Measurements from ENCODE around the gene PI4K2A. TPM values are rescaled to one million over a fixed set of nuclear protein-coding genes. Genes with fewer than 3 reads are reported as not detected.
"Not testable (repeated sequence)": the region's sequence is repeated elsewhere in the genome, so short reads cannot be mapped to it uniquely, and the experiment has no call there.

Gene PI4K2A
- polyA plus RNA-seq, 6 donors from 2014 or later: 5.1 to 7.9 (median 6.4) TPM

DNA sequence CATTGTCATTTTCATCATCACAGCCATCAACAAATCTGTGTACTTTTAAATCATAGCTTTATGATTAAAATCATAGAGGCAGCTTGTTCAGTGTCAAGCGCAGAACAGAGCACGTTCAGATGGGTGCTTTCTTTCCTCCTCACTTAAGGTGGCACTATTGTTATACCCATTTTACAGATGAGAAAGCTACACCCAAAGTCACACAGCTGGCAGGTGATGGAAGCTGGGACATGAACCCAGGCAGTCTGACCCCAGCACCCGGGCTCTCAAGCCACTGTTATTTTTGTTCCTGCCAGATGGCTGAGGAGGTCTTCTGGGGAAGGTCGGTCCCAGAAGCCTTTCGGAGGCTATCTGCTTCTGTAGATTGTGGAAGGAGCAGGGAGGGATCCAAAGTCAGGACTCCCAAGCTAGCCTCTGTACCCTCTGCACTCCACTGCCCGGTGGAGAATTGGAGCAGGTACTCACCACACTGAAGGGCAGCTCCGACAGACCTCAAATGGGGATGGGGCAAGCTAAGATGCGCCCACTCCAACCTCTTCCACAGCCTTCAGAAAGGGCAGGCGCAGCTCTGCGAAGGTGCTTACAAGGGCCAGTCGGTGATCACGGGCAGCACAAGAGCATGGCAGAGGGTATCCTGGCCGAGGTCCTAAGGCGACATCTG, 46.0 kb downstream of the PI4K2A start:
- Mint-ChIP-seq H3K36me3 (no peaks in the 10 kb centered on the region), H3K4me3 (peak overlapping the region; percentile 82 to 93 (median 88)), H3K9me3 (no peaks in the 10 kb centered on the region), H3K4me1 (peaks cover 6 to 16% (median 9%) of the 10 kb centered on the region in 3 donors), H3K27ac (peak overlapping the region; percentile 53 to 92 (median 82)), H3K27me3 (peaks cover 0 to 7% (median 0%) of the 10 kb centered on the region in 3 donors)
- DNase-seq: no peak
- ATAC-seq (ENCODE audit: low read depth in 2 of 2): no peak

DNA sequence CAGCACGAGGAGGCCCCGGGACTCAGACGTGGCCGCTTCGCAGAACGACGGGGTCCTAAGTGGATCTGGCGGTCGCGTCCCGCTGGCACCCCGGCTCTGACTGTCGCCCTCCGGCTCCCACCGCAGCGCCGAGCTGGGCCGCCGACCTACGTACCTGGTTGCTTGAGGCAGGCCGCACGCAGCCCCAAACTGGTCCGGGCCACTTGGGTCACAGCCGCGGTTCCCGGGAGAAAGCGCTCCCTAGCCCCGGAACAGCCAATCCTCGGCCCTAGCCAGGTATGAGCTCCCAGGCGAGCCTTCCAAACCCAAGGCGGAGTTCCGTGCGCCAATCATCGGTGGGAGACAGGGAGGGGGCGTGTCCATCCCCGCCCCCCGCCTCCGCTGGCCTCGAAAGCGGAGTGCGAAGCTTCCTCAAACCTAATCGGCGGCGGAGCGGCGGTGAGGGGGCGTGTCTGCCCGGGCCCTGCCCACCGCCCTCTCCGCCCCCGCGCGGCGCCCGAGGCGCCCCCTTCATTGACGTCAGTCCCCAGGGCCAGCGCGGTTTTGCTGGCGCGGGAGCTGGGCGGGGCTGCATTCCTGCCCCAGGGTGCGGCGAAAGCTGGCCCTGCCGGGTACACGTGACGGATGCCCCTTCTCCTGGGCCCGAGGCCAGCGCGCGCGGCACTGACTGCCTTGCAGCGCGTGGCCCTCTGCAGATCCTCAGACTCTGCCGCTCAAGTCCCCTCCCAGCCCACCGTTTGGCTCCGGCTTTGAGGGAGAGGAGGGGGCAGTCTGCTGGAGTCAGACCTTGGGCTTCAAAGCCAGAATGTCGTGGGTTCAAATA, 46.7 kb downstream of the PI4K2A start, which contains the start of gene AVPI1:
TSS of gene AVPI1 (minus strand) at position 280 of the 823 bp plus-strand sequence. CDS start 7,336 bp downstream, outside the sequence.
- Mint-ChIP-seq H3K27me3 (peaks cover 0 to 8% (median 0%) of the 10 kb centered on the region in 3 donors), H3K4me3 (peak within 1 kb of the TSS; percentile 82 to 93 (median 88)), H3K36me3 (no peaks in the 10 kb centered on the region), H3K4me1 (peaks cover 6 to 16% (median 9%) of the 10 kb centered on the region in 3 donors), H3K27ac (peak within 1 kb of the TSS; percentile 53 to 96 (median 93)), H3K9me3 (no peaks in the 10 kb centered on the region)
- ATAC-seq (ENCODE audit: low read depth in 2 of 2) (peak; percentile 88 to 90), DNase-seq (peak; percentile 98)

DNA sequence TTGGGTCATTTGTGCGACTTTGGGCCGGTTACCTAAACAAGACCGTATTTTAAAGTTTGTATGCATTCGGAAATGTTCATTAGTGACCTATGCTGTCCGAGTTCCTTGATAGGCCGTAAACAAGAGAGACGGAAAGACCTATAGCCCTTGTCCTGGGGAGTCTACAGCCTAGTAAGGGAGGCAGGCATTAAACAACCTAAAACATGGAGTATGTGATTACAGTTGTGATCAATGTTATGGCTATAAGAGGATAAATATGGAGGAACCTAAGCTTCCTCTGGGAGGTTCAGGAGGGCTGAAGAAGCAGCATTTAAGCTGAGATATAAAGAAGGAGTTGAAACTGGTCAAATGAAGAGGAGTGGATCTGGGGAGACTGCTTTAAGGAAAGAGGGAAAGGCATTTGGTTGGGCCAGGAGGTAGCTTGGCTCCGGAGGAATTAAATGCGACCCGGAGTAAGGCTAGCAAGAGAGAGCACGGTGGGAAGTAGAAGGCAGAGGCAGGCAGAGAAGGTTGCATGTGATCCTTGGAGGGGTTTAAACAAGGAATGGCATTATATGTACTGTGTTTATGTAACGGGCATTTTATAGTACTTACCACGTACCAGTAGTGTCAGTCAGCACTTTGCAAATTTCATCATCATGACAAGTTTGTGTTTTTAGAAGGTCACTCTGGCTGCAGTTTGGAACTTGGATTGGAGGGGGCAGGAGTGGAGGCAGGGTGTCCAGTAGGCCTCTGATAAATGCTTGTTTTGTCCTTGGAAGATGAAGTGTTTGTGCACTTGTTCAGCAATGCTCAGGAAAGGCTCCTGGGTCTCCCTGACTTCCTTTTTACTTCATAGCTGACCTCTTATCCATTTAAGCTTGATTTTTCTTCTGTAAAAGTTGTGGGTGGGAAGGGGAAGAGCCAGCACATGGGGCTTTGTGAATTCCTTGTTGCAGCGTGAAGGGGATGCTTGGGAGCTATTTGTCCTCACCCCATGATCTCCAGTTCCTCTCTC, 47.6 kb downstream of the PI4K2A start:
- no peaks in the 10 kb centered on the region for H3K36me3 Mint-ChIP-seq
- no peaks in the 10 kb centered on the region for H3K9me3 Mint-ChIP-seq
- ATAC-seq (ENCODE audit: low read depth in 2 of 2) (no peak), DNase-seq (no peak)
- peaks cover 6 to 16% (median 9%) of the 10 kb centered on the region in 3 donors for H3K4me1 Mint-ChIP-seq
- peaks cover 0 to 8% (median 4%) of the 10 kb centered on the region in 3 donors for H3K27me3 Mint-ChIP-seq
- peak overlapping the region; percentile 53 to 95 (median 87) for H3K27ac Mint-ChIP-seq
- peak overlapping the region; percentile 82 to 93 (median 88) for H3K4me3 Mint-ChIP-seq

DNA sequence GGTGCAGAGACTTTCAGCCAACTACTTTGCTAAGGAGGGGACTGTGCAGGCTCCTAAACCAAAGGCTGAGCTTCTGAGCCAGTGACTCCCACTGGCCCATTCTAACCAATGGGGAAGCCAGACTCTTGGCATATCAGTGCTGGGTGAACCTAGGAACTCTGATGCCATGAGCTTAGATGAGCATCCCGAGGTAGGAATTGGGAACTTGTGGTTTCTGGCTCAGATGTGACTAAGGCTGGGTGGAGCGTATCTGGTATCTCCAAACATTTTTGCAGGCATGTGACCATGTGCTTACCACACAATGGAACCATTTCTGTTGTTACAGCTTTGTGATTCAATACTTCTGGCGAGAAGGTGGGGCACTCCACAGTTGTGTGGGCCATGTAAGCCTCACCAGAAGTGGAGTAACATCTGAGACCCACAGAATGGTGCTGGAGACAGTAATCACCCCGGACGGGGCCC, 49.1 kb downstream of the PI4K2A start:
- ATAC-seq (ENCODE audit: low read depth in 2 of 2) (no peak), DNase-seq (no peak)
- H3K9me3 Mint-ChIP-seq: peaks cover 0 to 2% (median 0%) of the 10 kb centered on the region in 7 donors
- H3K4me3 Mint-ChIP-seq: peak overlapping the region in 1 of 8 donors; percentile 15
- H3K36me3 Mint-ChIP-seq: no peaks in the 10 kb centered on the region
- peaks cover 6 to 16% (median 9%) of the 10 kb centered on the region in 3 donors for H3K4me1 Mint-ChIP-seq
- H3K27me3 Mint-ChIP-seq: peaks cover 5 to 13% (median 8%) of the 10 kb centered on the region in 3 donors
- peak overlapping the region in 3 of 6 donors; percentile 65 to 81 (median 70) for H3K27ac Mint-ChIP-seq

DNA sequence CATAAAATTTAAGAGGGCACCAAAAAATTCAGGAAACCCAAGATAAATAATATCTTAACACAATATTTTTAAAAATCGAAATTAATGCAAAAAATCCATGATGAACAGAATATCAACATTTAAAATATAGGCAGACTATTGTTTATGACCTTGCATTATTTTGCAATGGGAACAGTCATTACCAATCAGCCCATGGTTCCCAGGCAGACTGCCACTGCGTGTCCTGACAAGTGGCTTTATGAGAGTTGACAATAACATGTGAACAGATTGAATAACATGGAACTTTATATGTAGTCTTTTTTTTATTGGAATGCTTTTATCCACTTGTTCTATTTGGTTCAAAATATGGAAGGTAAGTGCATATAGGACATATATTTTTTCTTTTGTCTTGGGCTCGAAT, 49.7 kb downstream of the PI4K2A start:
- Mint-ChIP-seq H3K27me3 (peaks cover 6 to 13% (median 8%) of the 10 kb centered on the region in 3 donors), H3K4me3 (no peak overlapping the region), H3K27ac (no peak overlapping the region), H3K4me1 (peaks cover 6 to 16% (median 9%) of the 10 kb centered on the region in 3 donors), H3K36me3 (no peaks in the 10 kb centered on the region), H3K9me3 (peaks cover 0 to 2% (median 0%) of the 10 kb centered on the region in 7 donors)
- DNase-seq: no peak
- no peak for ATAC-seq (ENCODE audit: low read depth in 2 of 2)

DNA sequence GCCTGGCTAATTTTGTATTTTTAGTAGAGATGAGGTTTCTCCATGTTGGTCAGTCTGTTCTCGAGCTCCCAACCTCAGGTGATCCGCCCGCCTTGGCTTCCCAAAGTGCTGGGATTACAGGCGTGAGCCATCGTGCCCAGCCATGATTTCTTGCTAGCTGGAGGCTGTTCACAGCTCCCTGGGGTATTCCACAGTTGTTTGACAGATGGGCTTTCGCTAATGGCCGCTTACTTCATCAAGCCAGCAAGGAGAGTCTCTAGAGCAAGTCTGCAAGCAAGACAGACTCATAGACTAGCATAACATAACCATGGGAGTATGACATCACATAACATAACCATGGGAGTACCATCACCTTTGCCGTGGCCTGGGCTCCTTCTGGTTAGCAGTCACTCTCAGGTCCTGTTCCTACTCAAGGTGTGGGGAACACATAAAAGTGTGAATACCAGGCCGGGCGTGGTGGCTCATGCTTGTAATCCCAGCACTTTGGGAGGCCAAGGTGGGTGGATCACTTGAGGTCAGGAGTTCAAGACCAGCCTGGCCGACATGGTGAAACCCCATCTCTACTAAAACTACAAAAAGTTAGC, 57.7 kb downstream of the PI4K2A start:
- ATAC-seq (ENCODE audit: low read depth in 2 of 2); H3K36me3 Mint-ChIP-seq; H3K9me3 Mint-ChIP-seq; H3K4me1 Mint-ChIP-seq; DNase-seq; H3K4me3 Mint-ChIP-seq: not testable (repeated sequence)
- H3K27ac Mint-ChIP-seq: peak overlapping the region in 1 of 6 donors; percentile 58
- peaks cover 6 to 11% (median 6%) of the 10 kb centered on the region in 3 donors for H3K27me3 Mint-ChIP-seq

DNA sequence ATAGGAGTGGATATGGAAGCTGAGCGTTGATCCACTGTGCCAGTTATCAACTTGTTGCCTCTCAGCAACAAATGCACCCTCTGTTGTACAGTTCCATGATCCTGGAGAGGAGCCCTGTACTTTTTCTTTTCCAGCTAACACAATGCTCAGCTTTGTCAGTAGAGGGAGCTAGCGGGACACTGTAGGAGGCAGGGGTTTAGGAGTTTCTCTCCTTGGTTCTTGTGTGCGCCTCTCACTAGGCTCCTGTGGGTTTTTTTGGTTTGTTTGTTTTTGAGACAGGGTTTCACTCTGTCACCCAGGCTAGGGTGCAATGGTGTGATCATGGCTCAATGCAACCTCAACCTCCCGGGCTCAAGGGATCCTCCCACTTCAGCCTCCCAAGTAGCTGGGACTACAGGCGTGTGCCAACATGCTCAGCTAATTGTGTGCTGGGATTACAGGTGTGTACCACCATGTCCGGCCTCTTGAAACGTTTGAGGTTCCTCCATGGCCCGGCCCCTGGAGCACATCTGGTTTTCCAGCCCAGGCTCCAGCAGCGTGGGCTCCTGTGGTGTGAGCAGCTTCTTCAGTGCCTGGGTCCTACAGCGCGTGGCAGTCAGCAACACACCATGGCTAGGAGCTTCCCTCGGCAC, 61.1 kb downstream of the PI4K2A start:
- peaks cover 0 to 5% of the 10 kb centered on the region in 2 donors for H3K36me3 Mint-ChIP-seq
- no peak overlapping the region for H3K27ac Mint-ChIP-seq
- H3K4me1 Mint-ChIP-seq: peaks cover 0 to 4% (median 0%) of the 10 kb centered on the region in 3 donors
- DNase-seq: peak; percentile 37
- no peaks in the 10 kb centered on the region for H3K9me3 Mint-ChIP-seq
- peaks cover 9 to 25% (median 15%) of the 10 kb centered on the region in 3 donors for H3K27me3 Mint-ChIP-seq
- ATAC-seq (ENCODE audit: low read depth in 2 of 2): peak; percentile 82
- H3K4me3 Mint-ChIP-seq: no peak overlapping the region

DNA sequence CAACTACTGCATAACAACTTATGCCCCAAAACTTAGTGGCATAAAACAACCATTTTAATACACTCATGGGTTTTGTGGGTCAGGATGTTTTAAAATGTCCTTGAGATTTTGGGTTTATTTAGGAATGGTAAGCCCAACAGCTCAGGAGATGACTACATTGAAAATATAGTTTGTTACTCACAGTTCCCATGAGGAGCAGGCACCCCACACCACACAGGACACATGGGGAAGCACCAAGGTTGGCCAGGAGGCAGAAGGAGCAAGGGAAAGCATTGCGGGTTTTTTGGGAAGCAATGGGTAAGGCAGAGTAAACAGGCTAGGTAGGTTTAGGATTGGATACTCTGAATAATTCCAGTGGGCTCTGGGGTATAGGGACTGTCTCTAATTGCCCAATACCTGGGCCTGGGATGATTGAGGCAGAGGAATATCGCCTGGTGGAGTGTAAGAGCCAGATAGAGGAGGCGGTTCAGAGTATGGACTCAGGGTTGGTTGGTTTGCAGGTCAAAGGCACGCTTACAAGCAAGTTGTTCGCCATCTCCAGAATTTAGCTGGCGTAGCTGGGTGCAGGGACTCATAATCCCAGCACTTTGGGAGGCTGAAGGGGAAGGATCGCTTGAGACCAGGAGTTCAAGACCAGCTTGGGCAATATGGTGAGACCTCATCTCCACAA, 63.1 kb downstream of the PI4K2A start:
- H3K9me3 Mint-ChIP-seq: no peaks in the 10 kb centered on the region
- no peak overlapping the region for H3K4me3 Mint-ChIP-seq

DNA sequence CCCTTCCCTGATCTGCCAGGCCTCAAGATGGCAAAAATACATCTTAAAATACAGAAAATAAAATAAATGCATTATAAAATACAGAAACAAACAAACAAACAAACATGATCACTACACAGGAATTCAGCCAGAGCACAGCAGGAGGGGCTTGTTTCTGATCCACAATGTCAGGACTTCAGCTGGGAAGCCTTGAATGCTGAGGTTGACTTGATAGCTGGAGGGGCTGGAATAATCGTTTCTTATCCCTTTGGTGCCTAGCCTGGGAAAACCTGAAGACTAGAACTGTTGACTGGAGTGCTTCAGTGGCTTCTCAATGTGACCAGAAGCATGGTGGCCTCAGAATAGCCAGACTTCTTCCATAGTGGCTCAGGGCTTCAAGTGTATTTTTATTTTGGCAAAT, 63.9 kb downstream of the PI4K2A start:
- no peak for DNase-seq
- peaks cover 22 to 49% (median 23%) of the 10 kb centered on the region in 3 donors for H3K27me3 Mint-ChIP-seq
- H3K4me1 Mint-ChIP-seq: peaks cover 0 to 4% (median 0%) of the 10 kb centered on the region in 3 donors
- H3K4me3 Mint-ChIP-seq: no peak overlapping the region
- peaks cover 0 to 5% of the 10 kb centered on the region in 2 donors for H3K36me3 Mint-ChIP-seq
- ATAC-seq (ENCODE audit: low read depth in 2 of 2): no peak
- H3K9me3 Mint-ChIP-seq: no peaks in the 10 kb centered on the region
- no peak overlapping the region for H3K27ac Mint-ChIP-seq

More for the DNA sequence above, 63.1 kb downstream of the PI4K2A start:
- H3K27me3 Mint-ChIP-seq: peaks cover 14 to 41% (median 22%) of the 10 kb centered on the region in 3 donors
- peaks cover 0 to 5% of the 10 kb centered on the region in 2 donors for H3K36me3 Mint-ChIP-seq
- peak overlapping the region in 1 of 6 donors; percentile 32 for H3K27ac Mint-ChIP-seq
- no peak for DNase-seq
- no peak for ATAC-seq (ENCODE audit: low read depth in 2 of 2)
- H3K4me1 Mint-ChIP-seq: peaks cover 0 to 4% (median 0%) of the 10 kb centered on the region in 3 donors

DNA sequence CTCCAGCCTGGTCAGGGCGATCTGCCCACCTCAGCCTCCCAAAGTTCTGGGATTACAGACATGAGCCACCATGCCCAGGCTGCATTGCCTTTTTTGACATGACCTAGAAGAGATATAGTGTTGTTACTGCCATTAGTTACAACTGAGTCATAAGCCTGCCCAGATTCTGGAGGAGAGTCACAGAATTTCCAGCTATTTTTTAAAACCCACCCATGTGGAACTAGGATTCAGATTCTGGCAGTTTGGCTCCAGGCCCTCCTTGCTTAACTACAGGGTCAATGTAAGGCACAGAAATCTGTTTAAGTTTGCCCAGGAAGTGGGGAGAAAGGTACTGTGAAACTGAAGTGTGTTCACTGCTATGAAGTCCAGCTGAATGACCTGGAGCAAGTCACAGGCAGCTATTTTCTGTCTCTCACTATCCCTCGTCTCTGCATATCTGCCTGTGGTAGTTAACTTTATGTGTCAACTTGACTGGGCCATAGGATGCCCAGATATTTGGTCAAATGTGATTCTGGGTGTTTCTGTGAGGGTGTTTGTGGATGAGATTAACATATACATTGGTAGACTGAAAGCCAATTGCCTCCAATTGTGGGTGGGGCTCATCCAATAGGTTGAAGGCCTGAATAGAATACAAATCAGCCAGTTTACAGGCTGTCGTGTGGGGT, 64.7 kb downstream of the PI4K2A start:
- H3K27me3 Mint-ChIP-seq: peaks cover 25 to 56% (median 31%) of the 10 kb centered on the region in 3 donors
- H3K27ac Mint-ChIP-seq: peak overlapping the region in 1 of 6 donors; percentile 45
- peaks cover 0 to 4% (median 0%) of the 10 kb centered on the region in 3 donors for H3K4me1 Mint-ChIP-seq
- DNase-seq (no peak), ATAC-seq (ENCODE audit: low read depth in 2 of 2) (no peak)
- no peak overlapping the region for H3K4me3 Mint-ChIP-seq
- no peaks in the 10 kb centered on the region for H3K9me3 Mint-ChIP-seq
- peaks cover 0 to 5% of the 10 kb centered on the region in 2 donors for H3K36me3 Mint-ChIP-seq
